Activated CD8-positive, alpha-beta memory T cell treated with anti-CD3 and anti-CD28 coated beads, Interleukin-2, amount 10 ng/mL, durations not matched to agents 7 days and 5 days (primary cell): ENCODE data around the gene DYNC1LI1. TPM values are rescaled to one million over a fixed set of nuclear protein-coding genes. Genes with fewer than 3 reads are reported as not detected.
A peak's percentile ranks its signal among the peaks of the same experiment; 100 is the strongest.

Experiments used
- ATAC-seq: fragments of 150-1000 bp; cut with Tn5 transposase; one replicate; pipeline ENCODE4 v1.10.0; 2021; ENCODE audit warnings: moderate library complexity
- CTCF ChIA-PET: fragments of 350-600 bp; sonication (Branson Sonifier 250); formaldehyde crosslinking; loops from one replicate; lab custom pipeline; 2021; ENCODE audit warnings: antibody characterized with exemption; lab: Charles Lee
- DNase-seq: peaks from one replicate; pipeline ENCODE4 v3.0.0-alpha.2; 2020
- H3K27ac Mint-ChIP-seq: one replicate; pipeline ENCODE4 v1.8.0; 2021; ENCODE audit warnings: mild to moderate bottlenecking, mixed read lengths
- H3K27me3 Mint-ChIP-seq: one replicate; pipeline ENCODE4 v1.8.0; 2021; ENCODE audit warnings: mixed read lengths
- H3K36me3 Mint-ChIP-seq: one replicate; pipeline ENCODE4 v1.8.0; 2021; ENCODE audit warnings: mild to moderate bottlenecking, mixed read lengths
- H3K4me1 Mint-ChIP-seq: one replicate; pipeline ENCODE4 v1.8.0; 2021; ENCODE audit warnings: mixed read lengths
- H3K4me3 Mint-ChIP-seq: one replicate; pipeline ENCODE4 v1.8.0; 2021; ENCODE audit warnings: mild to moderate bottlenecking, moderate library complexity, mixed read lengths
- H3K9me3 Mint-ChIP-seq: one replicate; pipeline ENCODE4 v1.8.0; 2022; ENCODE audit warnings: low read depth, mixed read lengths
- microRNA-seq: library from miRNA; unstranded; fragments of <30 nt; microRNA quantifications from one replicate; pipeline ENCODE4 v1.2.0, GENCODE V29; 2022
- total RNA-seq, 2 experiments: library from RNA; stranded (reverse); gene quantifications; one replicate each; pipeline ENCODE4 v1.2.3, GENCODE V29; 2021

Gene DYNC1LI1
- total RNA-seq, 2 experiments from 2014 or later = 31.1 to 32.7 TPM

DNA sequence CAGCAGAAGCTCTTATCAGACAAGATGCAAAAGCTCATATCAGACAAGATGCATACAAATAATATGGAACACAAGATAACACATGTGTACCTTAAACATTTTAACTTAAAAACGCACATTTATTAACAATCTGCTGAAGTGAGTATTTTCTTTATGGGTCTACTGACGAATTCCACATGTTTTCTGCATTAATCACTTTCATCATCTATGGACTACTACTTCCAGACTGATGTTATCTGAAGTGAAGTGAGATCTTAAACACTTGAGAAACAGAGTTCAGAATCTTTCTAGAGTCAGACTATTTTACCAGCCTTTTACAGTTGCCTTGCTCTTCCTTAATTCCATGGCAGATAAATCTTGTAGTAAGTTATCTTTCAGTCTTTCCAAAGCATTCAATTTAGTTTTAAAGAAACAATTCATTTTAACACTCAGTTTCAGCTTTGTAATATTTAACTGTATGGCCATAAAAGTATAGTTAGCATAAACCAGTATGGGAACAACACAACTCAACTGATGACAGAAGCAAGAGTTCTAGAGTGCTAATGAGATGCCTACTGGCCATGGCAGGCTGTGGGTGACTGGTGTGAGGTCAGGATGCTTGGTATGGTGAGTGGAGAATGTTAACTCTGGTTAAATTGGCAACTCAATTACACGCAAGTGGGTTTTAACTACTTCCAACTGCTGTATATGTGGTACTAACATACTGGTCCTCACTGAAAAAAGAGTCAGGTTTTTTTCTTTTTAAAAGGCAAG, 77.8 kb downstream of the DYNC1LI1 start:
- ATAC-seq (no peak), DNase-seq (no peak)
- no peak overlapping the region for H3K27ac Mint-ChIP-seq
- peaks cover 23% of the 10 kb centered on the region for H3K36me3 Mint-ChIP-seq
- no peaks in the 10 kb centered on the region for H3K27me3 Mint-ChIP-seq
- CTCF ChIA-PET = interaction anchor here (0.9 to 1.5 kb wide), 4 partner anchors 8 to 25 kb away, joined by 3 to 7 read pairs (median 3); no protein-coding TSS in a partner anchor
- no peak overlapping the region for H3K4me3 Mint-ChIP-seq
- peaks cover 6% of the 10 kb centered on the region for H3K4me1 Mint-ChIP-seq
- H3K9me3 Mint-ChIP-seq = no peaks in the 10 kb centered on the region

- no peak overlapping the region for H3K27ac Mint-ChIP-seq
- CTCF ChIA-PET = interaction anchor here (0.7 to 1.2 kb wide), 3 partner anchors 22 to 414 kb away, joined by 3 read pairs; no protein-coding TSS in a partner anchor
- no peaks in the 10 kb centered on the region for H3K27me3 Mint-ChIP-seq
- H3K4me1 Mint-ChIP-seq = peaks cover 3% of the 10 kb centered on the region
- no peak overlapping the region for H3K4me3 Mint-ChIP-seq
- H3K9me3 Mint-ChIP-seq = no peaks in the 10 kb centered on the region
- ATAC-seq (no peak), DNase-seq (no peak)
- peaks cover 31% of the 10 kb centered on the region for H3K36me3 Mint-ChIP-seq
Observed at GRCh38 chr3:32488474-32489008, 82.1 kb downstream of the DYNC1LI1 start.

GRCh38 chr3:32487781-32488473, 82.7 kb downstream of the DYNC1LI1 start:
- H3K27ac Mint-ChIP-seq = no peak overlapping the region
- CTCF ChIA-PET = interaction anchor here (0.7 to 0.8 kb wide), 2 partner anchors 97 to 113 kb away, joined by 3 to 4 read pairs; no protein-coding TSS in a partner anchor

DNA sequence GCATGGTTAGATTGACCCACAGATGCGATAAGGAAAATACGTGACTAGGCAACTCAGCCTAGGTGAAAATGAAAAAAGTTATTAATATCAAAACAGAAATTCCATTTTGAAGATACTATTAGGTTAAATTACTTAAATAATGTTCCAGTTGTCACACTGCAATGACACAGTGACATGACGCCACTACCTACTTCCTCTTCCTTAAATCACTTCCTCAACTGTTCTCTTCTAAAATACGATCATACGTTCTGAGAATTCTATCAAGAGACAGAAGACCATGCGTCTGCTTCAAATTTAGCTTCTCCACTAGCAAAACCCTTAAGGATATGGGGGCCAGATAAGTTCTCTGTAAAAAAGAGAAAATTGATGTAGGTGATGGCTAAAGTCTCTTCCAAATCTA, 86.2 kb downstream of the DYNC1LI1 start:
- no peaks in the 10 kb centered on the region for H3K27me3 Mint-ChIP-seq
- no peak for ATAC-seq
- no peaks in the 10 kb centered on the region for H3K9me3 Mint-ChIP-seq
- H3K36me3 Mint-ChIP-seq = peaks cover 55% of the 10 kb centered on the region
- H3K4me3 Mint-ChIP-seq = no peak overlapping the region
- peaks cover 16% of the 10 kb centered on the region for H3K4me1 Mint-ChIP-seq
- no peak for DNase-seq
- CTCF ChIA-PET = interaction anchor here (0.8 to 2.4 kb wide), 3 partner anchors 14 to 110 kb away, joined by 3 to 8 read pairs (median 4); no protein-coding TSS in a partner anchor
- H3K27ac Mint-ChIP-seq = no peak overlapping the region

More at GRCh38 chr3:32487781-32488473, 82.7 kb downstream of the DYNC1LI1 start:
- Mint-ChIP-seq H3K27me3 (no peaks in the 10 kb centered on the region), H3K4me1 (peaks cover 5% of the 10 kb centered on the region), H3K4me3 (no peak overlapping the region), H3K9me3 (no peaks in the 10 kb centered on the region), H3K36me3 (peaks cover 33% of the 10 kb centered on the region)
- ATAC-seq (no peak), DNase-seq (no peak)

- Mint-ChIP-seq H3K36me3 (peaks cover 57% of the 10 kb centered on the region), H3K4me3 (no peak overlapping the region), H3K4me1 (peaks cover 16% of the 10 kb centered on the region), H3K9me3 (no peaks in the 10 kb centered on the region), H3K27me3 (no peaks in the 10 kb centered on the region), H3K27ac (no peak overlapping the region)
- CTCF ChIA-PET = interaction anchor here (0.6 to 2.4 kb wide), 4 partner anchors 14 to 186 kb away, joined by 3 to 8 read pairs (median 4); no protein-coding TSS in a partner anchor
- ATAC-seq (no peak), DNase-seq (no peak)
Observed at GRCh38 chr3:32483772-32484171, 86.9 kb downstream of the DYNC1LI1 start.

- no peak overlapping the region for H3K4me3 Mint-ChIP-seq
- H3K9me3 Mint-ChIP-seq = no peaks in the 10 kb centered on the region
- H3K27ac Mint-ChIP-seq = peak overlapping the region; percentile 55
- DNase-seq (no peak), ATAC-seq (no peak)
- H3K36me3 Mint-ChIP-seq = peaks cover 55% of the 10 kb centered on the region
- peaks cover 16% of the 10 kb centered on the region for H3K4me1 Mint-ChIP-seq
- no peaks in the 10 kb centered on the region for H3K27me3 Mint-ChIP-seq
- CTCF ChIA-PET = interaction anchor here (0.5 to 1.1 kb wide), 4 partner anchors 10 to 152 kb away, joined by 3 to 5 read pairs (median 3); no protein-coding TSS in a partner anchor
Observed at GRCh38 chr3:32482693-32483092, 88.0 kb downstream of the DYNC1LI1 start.

- H3K27ac Mint-ChIP-seq = no peak overlapping the region
- H3K27me3 Mint-ChIP-seq = no peaks in the 10 kb centered on the region
- H3K36me3 Mint-ChIP-seq = peaks cover 57% of the 10 kb centered on the region
- H3K4me3 Mint-ChIP-seq = no peak overlapping the region
- CTCF ChIA-PET = interaction anchor here (0.5 to 2.2 kb wide), 5 partner anchors 11 to 306 kb away, joined by 3 to 8 read pairs (median 3); no protein-coding TSS in a partner anchor
- no peaks in the 10 kb centered on the region for H3K9me3 Mint-ChIP-seq
- ATAC-seq (peak; percentile 55), DNase-seq (no peak)
- peaks cover 16% of the 10 kb centered on the region for H3K4me1 Mint-ChIP-seq
Observed at GRCh38 chr3:32481791-32482631, 88.6 kb downstream of the DYNC1LI1 start.

DNA sequence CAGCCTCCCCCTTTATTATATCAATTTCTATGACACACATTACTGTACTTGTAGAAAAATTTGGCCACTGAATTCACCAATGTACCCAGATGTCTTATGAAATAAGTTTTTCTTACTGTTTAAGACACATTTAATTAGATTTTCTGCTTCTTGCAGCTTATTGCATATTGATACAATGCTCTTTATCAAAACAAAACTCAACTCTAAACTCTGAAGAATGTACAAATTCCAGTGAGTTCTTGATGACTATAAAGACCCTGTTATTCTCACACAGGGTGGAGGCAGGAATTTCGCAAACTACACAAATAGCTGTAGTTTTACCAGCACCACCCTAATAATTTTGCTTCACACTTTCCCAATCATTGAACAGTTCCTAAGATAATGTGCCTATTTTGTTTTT, 90.1 kb downstream of the DYNC1LI1 start:
- no peak overlapping the region for H3K27ac Mint-ChIP-seq
- CTCF ChIA-PET = interaction anchor here (0.9 to 2.2 kb wide), 3 partner anchors 10 to 21 kb away, joined by 3 to 8 read pairs (median 4); no protein-coding TSS in a partner anchor
- peaks cover 16% of the 10 kb centered on the region for H3K4me1 Mint-ChIP-seq
- DNase-seq = no peak
- no peak overlapping the region for H3K4me3 Mint-ChIP-seq
- H3K27me3 Mint-ChIP-seq = no peaks in the 10 kb centered on the region
- H3K36me3 Mint-ChIP-seq = peaks cover 54% of the 10 kb centered on the region
- no peak for ATAC-seq
- no peaks in the 10 kb centered on the region for H3K9me3 Mint-ChIP-seq

Small RNA genes within 50 kb of the gene (microRNA-seq; reads per million reads assigned to microRNA genes)
- not detected for gene MIR548AY

Other genes with a start within 250 kb of the DYNC1LI1 start
- gene CMTM7, start 179.0 kb downstream of the DYNC1LI1 start, total RNA-seq = 10 to 100 TPM; 42.6 to 49.8 TPM
- 100 to 1,000 TPM in 1 of 2 experiments, 10 to 100 TPM in 1; 43.7 to 102 TPM for gene CMTM6, start 68.0 kb downstream of the DYNC1LI1 start, total RNA-seq
- gene CNOT10, start 114.3 kb upstream of the DYNC1LI1 start, total RNA-seq = 10 to 100 TPM; 52.8 to 55.4 TPM
- under 1 TPM in 1 of 2 experiments, not detected in 1; 0.09 TPM for gene TRIM71, start 247.1 kb upstream of the DYNC1LI1 start, total RNA-seq